ENCODE results near the gene ZNF423.

The ZNF423 gene

DNA sequence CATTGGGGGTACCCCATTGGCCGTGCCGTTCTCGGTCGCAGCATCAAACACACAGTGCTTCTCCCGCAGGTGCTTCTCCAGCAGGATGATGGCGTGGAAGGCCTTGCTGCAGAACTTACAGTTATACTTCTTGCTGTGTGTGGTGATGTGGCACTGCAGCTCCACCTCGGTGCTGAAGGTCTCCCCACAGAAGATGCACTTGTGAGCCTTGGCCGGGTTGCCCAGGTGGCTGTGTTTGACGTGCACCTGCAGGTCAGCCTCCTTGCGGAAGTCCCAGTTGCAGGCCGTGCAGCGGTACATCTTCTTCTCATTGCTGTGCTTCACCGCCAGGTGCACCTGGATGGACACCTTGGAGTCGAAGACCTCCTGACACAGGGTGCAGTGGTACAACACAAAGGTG is 219.3 kb downstream of the ZNF423 start:
- Histone ChIP-seq H3K9me3 (ENCODE audit: control insufficient read depth, insufficient read depth, low read length) (no peaks in the 10 kb centered on the region), H3K4me3 (ENCODE audit: low read length) (no peak overlapping the region), H3K27ac (ENCODE audit: low read depth, low read length) (no peak overlapping the region), H3K27me3 (ENCODE audit: control insufficient read depth, low read length) (no peaks in the 10 kb centered on the region), H3K36me3 (ENCODE audit: control insufficient read depth, low read length) (no peaks in the 10 kb centered on the region), H3K9me2 (replicated peaks; ENCODE audit: control insufficient read depth, low read length) (no peaks in the 10 kb centered on the region), H3K4me1 (ENCODE audit: control insufficient read depth, low read length) (no peaks in the 10 kb centered on the region), H3K79me2 (ENCODE audit: control insufficient read depth, low read length) (no peaks in the 10 kb centered on the region), H4K20me1 (ENCODE audit: control insufficient read depth, insufficient read depth, low read depth, low read length) (no peaks in the 10 kb centered on the region), H3K4me2 (ENCODE audit: low read length) (no peak overlapping the region), H3F3A (ENCODE audit: control insufficient read depth, insufficient read depth) (no peaks in the 10 kb centered on the region)
- TF ChIP-seq EZH2phosphoT487 (IDR thresholded peaks at IDR 0.05; ENCODE audit: borderline replicate concordance, low read length): no peak
- TF ChIP-seq, protein P1, sequence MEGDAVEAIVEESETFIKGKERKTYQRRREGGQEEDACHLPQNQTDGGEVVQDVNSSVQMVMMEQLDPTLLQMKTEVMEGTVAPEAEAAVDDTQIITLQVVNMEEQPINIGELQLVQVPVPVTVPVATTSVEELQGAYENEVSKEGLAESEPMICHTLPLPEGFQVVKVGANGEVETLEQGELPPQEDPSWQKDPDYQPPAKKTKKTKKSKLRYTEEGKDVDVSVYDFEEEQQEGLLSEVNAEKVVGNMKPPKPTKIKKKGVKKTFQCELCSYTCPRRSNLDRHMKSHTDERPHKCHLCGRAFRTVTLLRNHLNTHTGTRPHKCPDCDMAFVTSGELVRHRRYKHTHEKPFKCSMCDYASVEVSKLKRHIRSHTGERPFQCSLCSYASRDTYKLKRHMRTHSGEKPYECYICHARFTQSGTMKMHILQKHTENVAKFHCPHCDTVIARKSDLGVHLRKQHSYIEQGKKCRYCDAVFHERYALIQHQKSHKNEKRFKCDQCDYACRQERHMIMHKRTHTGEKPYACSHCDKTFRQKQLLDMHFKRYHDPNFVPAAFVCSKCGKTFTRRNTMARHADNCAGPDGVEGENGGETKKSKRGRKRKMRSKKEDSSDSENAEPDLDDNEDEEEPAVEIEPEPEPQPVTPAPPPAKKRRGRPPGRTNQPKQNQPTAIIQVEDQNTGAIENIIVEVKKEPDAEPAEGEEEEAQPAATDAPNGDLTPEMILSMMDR (IDR thresholded peaks at IDR 0.05; ENCODE audit: low read depth, low read length, poor library complexity, severe bottlenecking): no peak

DNA sequence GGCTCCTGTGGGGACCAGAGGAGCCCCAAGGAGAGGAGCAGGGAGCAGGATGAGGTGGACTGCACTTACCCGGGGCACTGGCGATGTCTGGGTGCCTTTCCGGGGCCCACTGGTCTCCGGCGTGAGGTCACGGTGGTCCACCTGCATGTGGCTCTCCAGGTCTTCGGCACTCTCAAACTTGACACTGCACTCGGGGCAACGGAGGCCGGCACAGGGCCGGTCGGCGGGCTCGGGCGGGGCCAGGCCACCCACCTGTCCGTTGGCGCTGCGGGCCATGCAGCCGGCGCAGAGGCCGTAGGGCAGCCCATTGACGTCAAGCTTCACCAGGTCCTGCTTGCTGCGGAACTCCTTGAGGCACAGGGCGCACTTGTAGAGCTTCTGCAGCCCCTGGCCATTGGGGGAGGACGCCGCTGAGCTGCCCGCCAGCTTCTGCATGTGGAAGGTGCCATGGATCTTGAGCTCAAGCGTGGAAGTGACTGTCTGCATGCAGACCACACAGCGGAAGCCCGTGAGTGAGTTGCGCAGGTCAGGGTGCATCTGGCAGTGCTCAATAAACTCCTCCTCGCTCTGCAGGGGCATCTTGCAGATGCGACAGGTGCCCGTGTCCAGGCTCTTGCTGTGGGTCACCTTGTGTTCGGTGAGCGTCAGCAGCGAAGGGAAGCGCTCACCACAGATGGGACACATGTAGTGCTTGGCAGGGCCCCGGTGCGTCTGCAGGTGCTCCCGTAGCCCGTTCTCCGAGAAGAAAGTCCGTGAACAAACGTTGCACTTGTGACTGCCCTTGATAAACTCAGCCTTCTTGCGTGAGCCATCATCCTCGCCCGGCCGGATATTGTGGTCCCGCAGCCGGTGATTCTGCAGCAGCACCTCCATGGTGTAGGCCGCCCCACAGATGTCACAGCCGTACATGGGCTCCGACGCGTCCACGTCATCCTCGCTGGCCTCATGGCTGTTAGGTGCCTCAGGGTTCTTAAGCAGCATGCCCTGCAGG is 220.0 kb downstream of the ZNF423 start:
- H3K4me3 ChIP-seq (ENCODE audit: low read length): no peak overlapping the region
- no peaks in the 10 kb centered on the region for H3F3A ChIP-seq (ENCODE audit: control insufficient read depth, insufficient read depth)
- TF ChIP-seq, protein P1 (IDR thresholded peaks at IDR 0.05; ENCODE audit: low read depth, low read length, poor library complexity, severe bottlenecking): no peak
- TF ChIP-seq EZH2phosphoT487 (IDR thresholded peaks at IDR 0.05; ENCODE audit: borderline replicate concordance, low read length): no peak
- no peaks in the 10 kb centered on the region for H3K4me1 ChIP-seq (ENCODE audit: control insufficient read depth, low read length)
- H3K27me3 ChIP-seq (ENCODE audit: control insufficient read depth, low read length): no peaks in the 10 kb centered on the region
- H3K27ac ChIP-seq (ENCODE audit: low read depth, low read length): no peak overlapping the region
- no peaks in the 10 kb centered on the region for H4K20me1 ChIP-seq (ENCODE audit: control insufficient read depth, insufficient read depth, low read depth, low read length)
- no peaks in the 10 kb centered on the region for H3K9me2 ChIP-seq (replicated peaks; ENCODE audit: control insufficient read depth, low read length)
- no peak overlapping the region for H3K4me2 ChIP-seq (ENCODE audit: low read length)
- H3K79me2 ChIP-seq (ENCODE audit: control insufficient read depth, low read length): no peaks in the 10 kb centered on the region
- H3K36me3 ChIP-seq (ENCODE audit: control insufficient read depth, low read length): no peaks in the 10 kb centered on the region
- H3K9me3 ChIP-seq (ENCODE audit: control insufficient read depth, insufficient read depth, low read length): no peaks in the 10 kb centered on the region

DNA sequence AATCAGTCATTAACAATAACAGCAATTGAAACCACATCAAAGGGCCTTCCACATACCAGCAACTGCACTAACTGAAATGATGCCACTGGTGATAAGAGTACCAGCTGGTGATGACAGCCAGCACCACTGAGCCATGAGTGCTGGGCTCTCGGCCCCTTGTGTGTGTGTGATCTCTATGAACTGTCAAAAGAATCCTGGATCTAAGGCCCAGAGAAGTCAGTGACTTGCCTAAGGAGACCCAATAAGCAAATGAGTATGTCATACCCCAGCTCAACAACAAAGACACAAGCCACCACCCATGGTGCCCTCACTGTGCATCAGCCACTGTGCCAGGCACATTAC is 220.9 kb downstream of the ZNF423 start:
- H3K9me3 ChIP-seq (ENCODE audit: control insufficient read depth, insufficient read depth, low read length): no peaks in the 10 kb centered on the region
- H3K4me3 ChIP-seq (ENCODE audit: low read length): no peak overlapping the region
- no peak overlapping the region for H3K4me2 ChIP-seq (ENCODE audit: low read length)
- H3F3A ChIP-seq (ENCODE audit: control insufficient read depth, insufficient read depth): no peaks in the 10 kb centered on the region
- no peaks in the 10 kb centered on the region for H3K4me1 ChIP-seq (ENCODE audit: control insufficient read depth, low read length)
- H3K27me3 ChIP-seq (ENCODE audit: control insufficient read depth, low read length): no peaks in the 10 kb centered on the region
- H3K79me2 ChIP-seq (ENCODE audit: control insufficient read depth, low read length): no peaks in the 10 kb centered on the region
- no peak overlapping the region for H3K27ac ChIP-seq (ENCODE audit: low read depth, low read length)
- no peaks in the 10 kb centered on the region for H3K36me3 ChIP-seq (ENCODE audit: control insufficient read depth, low read length)
- TF ChIP-seq, protein P1 (IDR thresholded peaks at IDR 0.05; ENCODE audit: low read depth, low read length, poor library complexity, severe bottlenecking): no peak
- no peak for TF ChIP-seq EZH2phosphoT487 (IDR thresholded peaks at IDR 0.05; ENCODE audit: borderline replicate concordance, low read length)
- no peaks in the 10 kb centered on the region for H3K9me2 ChIP-seq (replicated peaks; ENCODE audit: control insufficient read depth, low read length)
- no peaks in the 10 kb centered on the region for H4K20me1 ChIP-seq (ENCODE audit: control insufficient read depth, insufficient read depth, low read depth, low read length)

Measured in DOHH2 (cell line).